Measurements from ENCODE around the gene SEMA3C. TPM values are rescaled to one million over a fixed set of nuclear protein-coding genes. Genes with fewer than 3 reads are reported as not detected.

The SEMA3C gene
- total RNA-seq, 2 donors from 2014 or later, result 64.6 to 66.7 TPM

DNA sequence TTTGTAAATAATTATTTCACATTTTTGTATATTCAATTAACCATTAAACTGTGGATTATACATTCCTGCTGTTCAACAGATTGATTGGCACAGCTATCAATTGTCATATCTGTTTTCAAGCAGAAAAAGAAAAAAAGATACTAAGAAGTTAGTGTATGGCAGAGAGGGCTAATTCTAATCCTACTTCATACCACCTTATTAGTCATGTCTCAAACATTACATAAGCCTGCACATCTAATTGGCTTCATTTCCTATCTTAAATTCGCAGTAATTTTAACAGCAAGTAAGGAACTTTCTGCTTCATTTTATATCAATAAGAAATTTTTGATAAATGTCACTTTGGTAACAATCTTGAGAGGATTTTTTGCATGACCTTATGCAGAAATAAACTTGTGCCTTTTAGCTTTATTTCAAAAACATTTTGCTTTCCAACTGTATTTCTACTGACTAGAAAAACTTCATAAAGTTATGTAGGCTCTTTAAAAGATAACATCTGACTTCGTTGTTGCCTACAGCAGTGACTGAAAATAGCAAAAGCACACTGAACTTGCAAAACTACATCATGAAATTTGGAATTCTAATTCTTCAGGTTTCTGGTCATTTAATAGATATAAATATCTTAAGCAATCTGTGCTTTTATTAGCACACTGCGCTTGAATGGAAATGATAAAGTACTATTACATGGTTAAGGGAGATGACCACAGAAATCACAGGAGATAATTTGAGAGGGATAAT, 111.5 kb downstream of the SEMA3C start:
- intact Hi-C loops (cut with DNase I, micrococcal nuclease), result no loop called here
- DNase-seq, result no peak

DNA sequence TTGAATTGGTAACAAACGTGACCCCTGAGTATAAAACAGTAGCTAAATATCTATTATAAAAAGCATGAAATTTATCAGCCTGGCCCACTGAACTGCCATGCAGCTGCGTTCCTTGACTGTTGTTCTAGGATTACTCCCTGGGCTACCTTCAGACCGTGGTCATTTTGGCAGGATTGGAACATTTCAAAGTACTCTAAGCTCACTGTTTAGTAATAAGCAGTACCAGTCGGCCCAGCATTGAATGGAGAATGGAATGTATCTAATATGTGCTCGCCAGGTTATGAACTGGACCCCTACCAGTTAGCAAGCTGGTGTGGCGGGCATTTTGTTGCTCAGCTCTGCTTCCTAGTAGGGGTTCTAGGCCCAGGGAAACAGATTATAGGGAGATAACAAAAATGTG, 112.2 kb downstream of the SEMA3C start:
- intact Hi-C loops (cut with DNase I, micrococcal nuclease), result no loop called here
- DNase-seq, result no peak
- ATAC-seq, result no peak

More for the DNA sequence above, 111.5 kb downstream of the SEMA3C start:
- ATAC-seq, result no peak

DNA sequence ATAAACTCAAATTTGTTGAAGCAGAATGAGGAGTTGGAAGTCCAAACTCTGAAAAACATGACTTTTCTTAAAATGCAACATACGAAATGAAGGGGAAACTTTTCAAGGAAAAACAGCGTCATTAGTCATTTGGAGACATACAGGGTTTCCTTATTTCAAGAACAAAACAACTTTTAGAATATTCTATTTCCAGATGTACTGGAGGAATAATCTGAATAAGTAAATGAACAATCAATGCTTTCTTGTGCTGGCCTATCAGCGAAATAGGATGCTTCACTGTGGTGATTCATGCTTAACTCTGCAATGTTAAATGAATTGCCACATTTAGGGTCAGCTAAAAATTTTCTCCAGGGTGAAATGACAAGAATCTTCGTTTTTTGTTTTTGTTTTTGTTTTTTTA, 114.3 kb downstream of the SEMA3C start:
- DNase-seq, result no peak
- intact Hi-C loops (cut with DNase I, micrococcal nuclease), result no loop called here
- no peak for ATAC-seq

DNA sequence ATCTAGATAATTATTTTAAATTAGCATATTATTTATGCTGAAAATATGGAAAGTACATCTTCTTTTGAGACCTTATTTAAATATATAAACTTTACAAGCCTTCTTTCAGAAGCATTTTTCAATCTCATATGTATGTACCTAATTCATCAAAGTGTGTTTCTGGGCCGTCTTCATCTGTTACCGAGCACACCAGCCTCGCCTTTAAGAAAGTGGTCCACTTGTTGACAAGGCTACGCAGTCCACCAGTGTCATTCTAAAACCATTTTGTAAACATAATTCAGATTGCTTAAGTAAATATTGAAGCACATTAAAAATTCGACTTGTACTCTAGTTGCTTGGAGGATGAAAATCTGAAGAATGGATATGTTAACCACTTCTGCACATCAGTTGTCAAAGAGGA, 116.3 kb downstream of the SEMA3C start:
- intact Hi-C loops (cut with DNase I, micrococcal nuclease), result no loop called here
- no peak for DNase-seq
- ATAC-seq, result no peak

DNA sequence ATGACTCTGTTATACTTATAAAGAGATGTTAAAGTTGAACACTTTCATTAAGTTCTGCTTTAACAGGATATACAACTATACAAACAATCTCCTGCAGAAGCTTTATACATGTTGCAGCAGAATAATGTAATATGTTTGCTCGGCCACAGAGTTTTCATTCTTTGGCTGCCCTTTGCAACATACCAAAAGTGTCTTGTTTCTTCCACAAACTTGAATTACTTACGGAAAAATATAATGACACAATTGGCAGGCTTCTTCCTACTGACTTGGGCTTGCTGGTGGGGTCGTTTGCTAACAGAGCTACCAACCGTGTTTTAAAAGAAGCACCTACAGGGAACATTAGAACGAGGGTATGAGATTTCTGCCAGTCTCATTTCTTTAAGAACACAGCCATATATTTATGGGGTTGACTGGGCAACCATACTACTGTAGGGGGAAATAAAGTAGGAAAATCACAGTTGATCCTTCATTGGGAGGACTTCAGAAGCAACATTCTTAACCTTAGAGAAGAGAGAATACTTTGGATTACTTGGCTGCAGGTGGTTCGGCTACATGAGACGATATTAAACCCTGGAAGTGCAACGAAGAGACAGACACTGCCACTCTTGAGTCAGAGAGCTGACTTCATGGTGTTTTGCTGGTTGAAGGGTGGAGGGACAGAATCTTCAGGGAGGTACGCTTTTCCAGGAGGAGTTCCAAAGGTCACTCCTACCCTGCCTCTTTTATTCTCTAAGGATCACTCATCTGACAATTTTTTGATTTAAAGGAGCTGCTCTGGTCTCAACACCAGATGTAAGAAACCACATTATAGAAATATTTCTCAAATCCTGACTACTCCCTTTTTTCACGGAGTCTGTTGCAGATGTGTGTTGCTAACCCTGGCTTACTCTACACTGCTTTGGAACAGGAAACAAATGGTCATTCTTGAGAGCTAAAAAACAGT, 123.9 kb downstream of the SEMA3C start:
- no peak for DNase-seq
- ATAC-seq, result peak; percentile 36
- intact Hi-C loops (cut with DNase I, micrococcal nuclease), result no loop called here

DNA sequence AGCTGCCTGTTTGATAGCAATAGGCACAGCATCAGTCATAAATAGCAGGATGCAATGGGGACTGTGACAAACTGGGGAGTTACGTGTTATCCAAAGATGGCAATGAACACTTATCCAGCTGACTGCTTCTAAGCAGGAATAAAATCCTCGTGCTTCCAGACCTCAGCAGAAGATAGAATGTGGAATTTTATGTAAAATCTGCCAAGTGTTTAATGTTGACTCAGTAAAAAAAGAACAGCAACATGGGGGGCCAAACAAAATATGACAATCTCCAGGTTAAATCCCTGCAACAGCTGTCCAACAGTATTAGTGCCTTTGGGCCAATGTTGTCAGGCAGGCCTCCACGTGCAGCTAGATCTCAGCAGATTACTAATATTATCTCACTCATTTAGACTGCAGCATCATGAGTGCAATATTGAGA, 127.3 kb downstream of the SEMA3C start:
- DNase-seq, result no peak
- intact Hi-C loops (cut with DNase I, micrococcal nuclease), result no loop called here
- no peak for ATAC-seq

DNA sequence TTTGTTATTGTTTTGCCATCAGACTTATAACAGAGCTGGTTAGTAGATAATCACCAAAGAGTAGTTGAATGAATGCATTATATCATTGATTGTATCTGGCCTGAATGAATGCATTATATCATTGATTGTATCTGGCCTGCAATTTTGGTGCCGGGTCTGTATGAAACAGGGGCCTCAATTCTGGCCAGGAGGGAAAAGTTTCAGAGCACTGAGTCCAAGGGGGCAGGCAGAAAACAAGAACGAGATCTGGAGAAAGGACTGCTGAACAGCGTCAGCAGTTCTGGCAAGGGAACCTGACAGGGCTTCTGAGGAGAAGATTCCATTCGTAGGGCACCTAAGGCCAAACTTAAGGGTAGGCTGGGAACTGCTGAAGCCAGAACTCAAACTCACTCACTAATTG, 128.0 kb downstream of the SEMA3C start:
- peak in 1 of 2 donors; percentile 37 for DNase-seq
- intact Hi-C loops (cut with DNase I, micrococcal nuclease), result no loop called here
- ATAC-seq, result no peak

DNA sequence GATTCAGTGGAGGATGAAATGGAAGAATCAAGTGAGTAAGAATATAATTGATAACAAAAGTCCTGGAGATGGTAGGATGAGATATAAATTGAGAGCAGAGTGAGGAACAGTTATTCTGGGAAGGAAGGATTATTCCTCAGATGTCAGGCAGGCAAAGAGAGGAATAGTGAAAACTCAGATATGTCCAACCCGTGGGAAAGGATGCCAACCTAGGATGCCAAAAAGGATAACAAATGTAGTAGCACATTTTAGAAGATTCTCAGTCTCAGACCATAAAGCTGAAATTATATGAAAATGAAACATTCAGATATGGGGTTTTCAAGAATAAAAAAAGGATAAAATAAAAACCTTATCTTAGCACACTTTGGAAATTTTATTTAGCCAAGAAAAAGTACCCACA, 131.1 kb downstream of the SEMA3C start:
- no peak for DNase-seq
- no peak for ATAC-seq
- intact Hi-C loops (cut with DNase I, micrococcal nuclease), result no loop called here

DNA sequence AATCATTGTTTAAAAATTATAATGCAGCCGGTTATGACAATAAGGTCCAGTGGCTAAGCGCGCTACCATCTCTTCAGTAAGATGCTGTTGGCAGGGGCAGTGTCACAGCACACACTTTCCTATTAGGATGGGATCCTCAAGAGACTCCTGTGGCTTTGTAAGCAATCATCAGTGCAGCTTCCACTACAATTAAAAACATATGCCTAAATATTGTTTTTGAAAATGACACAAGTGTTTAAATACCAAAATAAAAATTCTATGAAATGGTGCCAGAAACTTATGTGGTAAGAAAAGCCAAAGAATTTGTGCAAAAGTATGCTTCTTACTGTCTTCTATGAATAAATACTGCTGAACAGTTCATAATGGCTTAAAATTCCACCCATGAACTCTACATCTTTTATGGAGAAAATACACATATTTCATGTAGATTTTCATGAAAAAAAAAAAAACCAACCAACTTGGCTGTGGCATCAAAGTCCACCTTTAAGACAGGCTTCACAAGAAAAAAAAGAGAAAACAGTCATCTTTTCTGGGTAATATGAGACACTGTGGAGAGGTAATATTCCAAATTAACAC, 132.8 kb downstream of the SEMA3C start:
- intact Hi-C loops (cut with DNase I, micrococcal nuclease), result no loop called here
- DNase-seq (no peak), ATAC-seq (no peak)

DNA sequence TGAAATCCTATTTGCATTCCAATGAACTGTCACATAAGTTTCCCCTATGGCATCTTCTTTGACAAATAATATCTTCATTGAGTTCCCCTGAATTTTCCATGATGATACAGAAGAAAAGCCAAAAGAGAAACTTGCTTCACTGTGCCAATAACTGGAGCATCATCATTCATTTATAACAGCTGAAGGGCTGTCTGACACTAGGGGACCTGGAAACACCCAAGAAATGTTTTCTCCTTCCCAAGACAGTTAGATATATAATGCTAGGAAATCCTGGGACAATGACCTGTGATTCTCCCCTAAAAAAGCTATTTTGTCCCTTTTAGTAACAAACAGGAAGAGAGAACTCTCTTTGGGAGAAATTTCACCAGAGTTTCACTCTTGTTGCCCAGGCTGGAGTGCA, 133.6 kb downstream of the SEMA3C start:
- intact Hi-C loops (cut with DNase I, micrococcal nuclease), result no loop called here
- ATAC-seq, result no peak

DNA sequence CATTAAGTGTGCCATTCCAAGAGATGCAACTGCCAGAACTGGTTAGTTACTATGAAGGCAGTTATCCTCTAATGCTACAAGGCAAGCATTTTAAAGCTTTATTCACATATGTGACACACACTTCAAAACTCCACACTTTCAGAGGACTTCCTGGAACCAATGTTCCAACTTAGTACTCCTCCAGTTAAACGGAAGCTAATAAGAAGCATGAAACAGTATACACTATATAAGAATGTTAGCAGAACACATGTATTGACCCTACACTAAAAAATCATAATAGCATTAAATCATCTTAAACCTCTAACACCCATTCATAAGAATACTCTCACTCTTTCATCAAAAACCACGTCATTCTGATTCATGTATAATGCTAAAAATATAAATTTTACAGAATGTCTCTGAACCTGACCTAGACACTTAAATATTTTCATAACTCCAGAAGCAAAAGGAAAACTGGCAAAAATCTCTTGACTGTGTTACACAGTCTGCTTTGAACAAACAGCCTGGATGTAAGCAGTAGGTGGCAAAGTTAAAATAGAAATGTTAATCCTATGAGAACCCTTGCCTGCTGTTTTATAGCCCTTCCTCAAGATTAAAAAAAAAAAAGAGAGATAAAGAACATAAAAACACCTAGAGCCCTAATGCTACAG, 135.0 kb downstream of the SEMA3C start:
- DNase-seq (no peak), ATAC-seq (no peak)
- intact Hi-C loops (cut with DNase I, micrococcal nuclease), result no loop called here

More for the DNA sequence above, 133.6 kb downstream of the SEMA3C start:
- no peak for DNase-seq

DNA sequence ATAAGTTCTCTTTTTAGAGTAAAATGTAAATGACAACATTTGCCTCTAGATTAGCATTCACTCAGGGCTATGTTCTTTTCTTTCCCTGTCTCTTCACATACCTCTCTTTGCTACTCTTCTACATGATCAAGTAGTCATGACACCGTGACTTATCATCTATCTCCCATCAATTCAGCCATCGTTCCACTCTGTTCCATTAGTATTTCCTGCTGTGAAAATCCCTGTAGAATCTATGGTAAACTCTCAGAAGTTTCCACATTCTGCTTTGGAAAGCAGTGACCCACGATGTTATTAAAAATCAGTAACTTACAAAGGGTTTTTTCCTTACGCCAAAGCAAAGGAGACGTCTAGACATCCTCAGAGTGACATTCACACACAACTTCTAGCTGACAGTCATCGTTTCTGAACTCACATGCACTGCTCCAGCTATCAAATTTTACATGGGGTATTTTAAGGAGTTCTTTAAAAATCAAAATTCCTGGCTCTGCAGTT, 135.6 kb downstream of the SEMA3C start:
- intact Hi-C loops (cut with DNase I, micrococcal nuclease), result no loop called here
- DNase-seq (no peak), ATAC-seq (no peak)

DNA sequence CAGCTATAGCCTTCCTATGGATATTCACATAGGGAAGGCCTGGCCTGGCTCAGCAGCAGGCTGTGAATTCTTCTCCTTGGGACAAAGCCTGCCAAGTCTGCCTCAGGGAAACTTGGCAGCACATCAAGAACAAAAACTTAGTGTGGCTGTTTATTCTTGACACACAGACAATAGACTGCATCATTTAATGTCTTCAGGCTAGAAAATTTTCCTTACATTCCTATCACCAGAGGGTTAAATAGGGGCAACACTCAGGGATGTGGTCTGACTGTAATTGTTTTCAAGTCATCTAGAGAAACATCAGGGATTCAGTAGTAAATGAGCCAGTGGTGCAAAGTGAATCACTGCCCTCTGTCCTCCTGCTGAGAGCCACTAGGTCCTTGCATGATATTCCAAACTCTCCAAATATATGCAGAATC, 137.3 kb downstream of the SEMA3C start:
- intact Hi-C loops (cut with DNase I, micrococcal nuclease), result no loop called here
- DNase-seq (peak in 1 of 2 donors; percentile 37), ATAC-seq (no peak)

DNA sequence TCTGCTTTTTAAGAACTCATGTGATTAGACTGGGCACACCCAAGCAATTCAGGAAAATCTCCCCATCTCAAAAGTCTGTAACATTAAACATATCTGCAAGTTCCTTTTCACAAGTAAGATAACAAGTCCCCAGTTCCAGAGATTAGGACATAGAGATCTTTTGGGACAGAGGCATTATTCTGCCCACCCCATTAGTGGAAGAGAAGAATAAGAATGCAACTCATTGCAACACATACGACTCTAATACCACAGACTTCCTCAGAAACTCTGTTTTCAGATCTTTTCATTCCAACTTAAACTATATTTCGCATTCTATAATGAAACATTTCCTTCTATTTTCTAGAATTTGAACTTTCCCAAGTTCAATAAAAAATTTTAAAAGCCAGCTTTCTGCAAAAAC, 137.7 kb downstream of the SEMA3C start:
- DNase-seq (no peak), ATAC-seq (no peak)
- intact Hi-C loops (cut with DNase I, micrococcal nuclease), result no loop called here

DNA sequence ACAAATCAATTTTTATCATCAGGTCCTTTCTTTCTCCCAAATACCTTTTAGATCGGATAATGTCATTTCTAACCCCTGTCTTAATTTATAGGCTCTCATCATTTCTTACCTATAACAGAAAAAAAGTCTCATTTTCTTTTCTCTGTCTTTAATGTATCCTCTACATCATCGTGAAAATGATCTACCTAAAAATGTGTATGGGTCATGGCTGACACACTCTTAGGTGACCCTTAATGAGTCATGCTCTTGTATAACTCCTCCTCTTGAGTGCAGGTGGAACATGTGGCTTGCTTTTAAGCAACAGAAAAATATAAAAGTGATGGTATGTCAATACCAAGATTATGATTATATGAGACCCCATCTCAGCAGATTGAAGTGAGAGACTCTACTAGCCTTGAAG, 139.4 kb downstream of the SEMA3C start:
- intact Hi-C loops (cut with DNase I, micrococcal nuclease), result no loop called here
- no peak for ATAC-seq
- DNase-seq, result no peak

DNA sequence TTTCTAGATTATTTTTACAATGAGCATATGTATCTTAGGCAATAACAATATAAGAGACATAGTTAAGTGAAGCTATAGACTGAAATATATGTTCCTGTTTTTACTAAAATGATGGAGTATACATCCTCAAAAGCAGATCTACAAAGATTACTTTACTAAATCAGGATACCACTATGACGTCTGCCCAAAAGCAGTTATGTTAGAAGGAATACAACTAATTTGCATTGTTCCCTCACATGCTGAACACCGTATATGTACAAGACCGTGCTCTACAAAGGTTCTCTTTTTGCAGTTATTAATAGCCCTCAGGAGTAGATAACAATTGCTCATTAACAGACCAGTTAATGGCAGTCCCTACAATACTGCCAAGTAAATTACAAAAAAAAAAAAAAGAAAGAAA, 143.0 kb downstream of the SEMA3C start:
- no peak for ATAC-seq
- intact Hi-C loops (cut with DNase I, micrococcal nuclease), result no loop called here
- no peak for DNase-seq

DNA sequence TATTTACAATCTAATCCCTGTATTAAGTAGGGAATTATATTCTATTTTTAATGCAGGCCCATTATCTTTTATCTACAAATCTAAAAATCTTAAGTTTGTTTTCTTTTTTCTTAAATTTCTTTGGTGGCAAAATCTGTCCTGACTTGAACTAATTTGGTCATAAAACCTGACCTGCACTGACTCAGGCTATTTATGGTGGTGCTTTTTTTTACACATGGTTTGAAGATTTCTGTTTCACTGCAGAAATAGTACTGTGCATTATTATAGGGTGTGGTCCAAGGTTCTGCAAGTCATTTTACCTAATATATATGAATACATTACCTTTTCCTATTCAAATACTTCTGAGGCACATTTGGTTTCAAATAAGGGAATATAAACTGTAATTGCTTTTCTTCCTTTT, 143.4 kb downstream of the SEMA3C start:
- ATAC-seq (no peak), DNase-seq (no peak)
- intact Hi-C loops (cut with DNase I, micrococcal nuclease), result no loop called here

DNA sequence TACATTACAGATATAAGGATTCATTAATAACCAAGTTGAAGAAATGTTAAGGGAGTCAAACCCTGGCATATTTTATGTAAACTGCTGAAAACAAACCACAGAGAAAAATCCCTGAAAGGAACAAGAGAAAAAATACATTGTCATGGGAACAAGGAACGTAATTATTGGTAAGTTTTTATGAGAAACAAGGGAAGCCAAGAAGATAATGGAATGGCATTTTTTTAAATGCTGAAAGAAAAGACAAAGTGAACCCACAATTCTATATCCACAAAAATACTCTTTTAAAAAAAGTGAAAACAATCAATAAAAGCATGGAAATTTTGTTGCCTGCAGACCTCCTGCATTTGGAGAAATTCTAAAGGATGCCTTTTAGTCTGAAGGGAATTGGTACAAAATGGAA, 144.0 kb downstream of the SEMA3C start:
- ATAC-seq, result no peak
- DNase-seq, result no peak
- intact Hi-C loops (cut with DNase I, micrococcal nuclease), result no loop called here

DNA sequence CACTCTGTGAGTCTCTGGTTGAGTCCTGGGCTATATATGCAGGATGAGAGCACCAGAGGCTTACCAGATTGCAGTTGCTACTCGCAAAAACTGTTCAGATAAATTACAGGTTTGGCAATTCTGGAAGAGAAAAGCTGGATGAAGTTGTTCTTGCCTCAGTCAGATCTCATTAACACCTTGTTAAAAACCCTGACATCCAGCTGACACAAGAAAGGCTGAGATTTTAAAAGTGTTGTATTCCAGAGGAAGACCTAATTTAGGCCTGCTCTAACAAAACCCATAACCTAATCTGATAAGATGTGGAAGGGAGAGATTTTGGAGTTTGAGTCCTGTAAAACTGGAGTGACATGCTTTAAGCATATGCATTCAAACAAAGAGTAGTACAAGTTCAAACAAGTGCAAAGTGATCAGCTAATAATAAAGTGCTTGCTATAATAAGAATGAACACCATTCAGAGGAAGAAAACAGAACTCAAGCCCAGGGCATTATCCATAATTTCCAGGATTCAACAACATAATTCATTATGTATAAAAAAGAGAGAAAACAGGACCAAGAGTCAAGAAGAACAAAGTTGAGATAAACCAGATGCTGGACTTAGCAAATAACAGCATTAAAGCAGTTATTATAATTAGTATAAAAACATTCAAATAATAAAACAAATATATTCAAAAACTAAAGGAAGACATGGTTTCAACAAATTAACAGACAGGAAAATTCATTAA, 144.9 kb downstream of the SEMA3C start:
- intact Hi-C loops (cut with DNase I, micrococcal nuclease), result no loop called here
- no peak for ATAC-seq

More for the DNA sequence above, 144.9 kb downstream of the SEMA3C start:
- DNase-seq, result no peak

Measured in left colon (tissue), 2 donors.